A549 (cell line): ENCODE measurements around the gene INF2. TPM values are rescaled to one million over a fixed set of nuclear protein-coding genes. Genes with fewer than 3 reads are reported as not detected.

ENCODE experiments used
- ATAC-seq, 2 experiments: fragments of 200-7000 bp in 1 of 2; fragments of >200 bp in 1 of 2; cut with Nextera tagmentation in 1 of 2; cut with Tn5 transposase in 1 of 2; 3 replicates each; pipeline versions ENCODE4 v1.8.0 to v1.9.1; 2018 to 2020; ENCODE audit warnings: mild to moderate bottlenecking in 1 of 2, moderate library complexity in 1 of 2
- CTCF ChIA-PET: fragments of 300-600 bp; sonication (Branson Sonifier 250); formaldehyde crosslinking; extraction: SDS; loops from one replicate; lab custom pipeline; 2021; ENCODE audit warnings: antibody characterized with exemption, inconsistent platforms; lab: Yijun Ruan, JAX
- POLR2A ChIA-PET: fragments of 350-600 bp; formaldehyde crosslinking; extraction: SDS; loops from one replicate; lab custom pipeline; 2021; ENCODE audit warnings: antibody characterized with exemption, inconsistent platforms; lab: Yijun Ruan, JAX
- DNase-seq, 2 experiments: peaks; one replicate each; pipeline versions ENCODE4 v3.0.0 to v3.0.0-alpha.2; 2011 to 2016; ENCODE audit warnings: low read depth in 1 of 2, low spot score in 1 of 2
- FAIRE-seq: peaks from 2 replicates; lab custom pipeline; 2011; peaks lifted over from hg19 to GRCh38; lab: Jason Lieb, UNC
- H3K27ac ChIP-seq, 2 experiments: fragments of >200 bp; sonication (Bioruptor Twin); formaldehyde crosslinking; 3 replicates each; pipeline ENCODE4 v1.5.1; 2016 to 2017
- H3K4me1 ChIP-seq: fragments of >200 bp; sonication (Bioruptor Twin); formaldehyde crosslinking; 3 replicates; pipeline ENCODE4 v1.6.1; 2016
- H3K4me2 ChIP-seq: fragments of >200 bp; sonication (Bioruptor Twin); formaldehyde crosslinking; 3 replicates; pipeline ENCODE4 v1.6.1; 2016
- H3K4me3 ChIP-seq: fragments of >200 bp; sonication (Bioruptor Twin); formaldehyde crosslinking; 3 replicates; pipeline ENCODE4 v1.5.1; 2016
- H3K9me3 ChIP-seq: fragments of >200 bp; sonication (Bioruptor Twin); formaldehyde crosslinking; 3 replicates; pipeline ENCODE4 v1.6.1; 2016
- CBX2 ChIP-seq: fragments of 200-600 bp; sonication (generic); IDR thresholded peaks from 2 replicates; pipeline ENCODE4 v1.6.1; 2016; ENCODE audit warnings: low read depth, mild to moderate bottlenecking, borderline replicate concordance
- CEBPB ChIP-seq, 2 experiments: fragments of >200 bp in 1 of 2; sonication (Bioruptor Twin) in 1 of 2; formaldehyde crosslinking in 1 of 2; IDR thresholded peaks; 2 replicates each; pipeline ENCODE4 v1.6.1; 2012 to 2016
- EHF ChIP-seq: fragments of 250-450 bp; sonication (Bioruptor Pico); IDR thresholded peaks from 2 replicates; pipeline ENCODE4 v1.5.0; 2020; ENCODE audit warnings: mild to moderate bottlenecking
- FOSB ChIP-seq: fragments of 250-450 bp; sonication (Bioruptor Pico); IDR thresholded peaks from 2 replicates; pipeline ENCODE4 v1.5.0; 2020; ENCODE audit warnings: mild to moderate bottlenecking, moderate library complexity
- FOSL2 ChIP-seq, 2 experiments: fragments of 450-650 bp in 1 of 2; fragments of >200 bp in 1 of 2; sonication (Bioruptor Twin) in 1 of 2; formaldehyde crosslinking; IDR thresholded peaks; 2 replicates each; pipeline versions ENCODE4 v1.5.0 to v1.6.1; 2016 to 2020; ENCODE audit warnings: mild to moderate bottlenecking in 1 of 2, moderate library complexity in 1 of 2
- HEYL ChIP-seq: fragments of 250-450 bp; sonication (Bioruptor Pico); IDR thresholded peaks from 2 replicates; pipeline ENCODE4 v1.8.0; 2021; ENCODE audit warnings: mild to moderate bottlenecking, moderate library complexity
- JUNB ChIP-seq: fragments of >200 bp; sonication (Bioruptor Twin); formaldehyde crosslinking; IDR thresholded peaks from 2 replicates; pipeline ENCODE4 v1.6.1; 2016
- KDM5A ChIP-seq: fragments of 200-600 bp; sonication (generic); IDR thresholded peaks from 2 replicates; pipeline ENCODE4 v1.6.1; 2016; ENCODE audit warnings: antibody characterized with exemption, mild to moderate bottlenecking
- MAZ ChIP-seq: fragments of 150-350 bp; IDR thresholded peaks from 2 replicates; pipeline ENCODE4 v1.6.1; 2014; ENCODE audit warnings: antibody characterized with exemption, low read depth, low read length, borderline replicate concordance
- MYC ChIP-seq: IDR thresholded peaks from 2 replicates; pipeline ENCODE4 v1.6.1; 2012; ENCODE audit warnings: mild to moderate bottlenecking, inconsistent platforms, low read length, improper control_type of control experiment, borderline replicate concordance
- NR3C1 ChIP-seq: fragments of >200 bp; sonication (Bioruptor Twin); formaldehyde crosslinking; IDR thresholded peaks from 3 replicates; pipeline ENCODE4 v1.6.1; 2017
- PHF8 ChIP-seq: fragments of 200-600 bp; sonication (generic); IDR thresholded peaks from 2 replicates; pipeline ENCODE4 v1.6.1; 2016; ENCODE audit warnings: low read depth, mild to moderate bottlenecking, antibody characterized with exemption, moderate library complexity, borderline replicate concordance
- POLR2A ChIP-seq: IDR thresholded peaks from 2 replicates; pipeline ENCODE4 v1.6.1; 2012; ENCODE audit warnings: mild to moderate bottlenecking, low read length
- RAD21 ChIP-seq, 2 experiments: fragments of >200 bp in 1 of 2; sonication (Bioruptor Twin) in 1 of 2; formaldehyde crosslinking in 1 of 2; IDR thresholded peaks in 1 of 2; conservative IDR thresholded peaks in 1 of 2; 2 replicates in 1 of 2; 3 replicates in 1 of 2; pipeline ENCODE4 v1.6.1; 2012 to 2018; ENCODE audit warnings: inconsistent platforms in 1 of 2
- RCOR1 ChIP-seq: fragments of 150-350 bp; IDR thresholded peaks from 2 replicates; pipeline ENCODE4 v1.6.1; 2014; ENCODE audit warnings: antibody characterized with exemption, low read length, low read depth
- RFX5 ChIP-seq: fragments of 450-650 bp; IDR thresholded peaks from 2 replicates; pipeline ENCODE4 v1.7.1; 2014; ENCODE audit warnings: antibody characterized with exemption, mild to moderate bottlenecking, moderate library complexity
- SREBF2 ChIP-seq: fragments of 450-650 bp; IDR thresholded peaks from 2 replicates; pipeline ENCODE4 v1.6.1; 2014; ENCODE audit warnings: mild to moderate bottlenecking, moderate library complexity
- TFCP2L1 ChIP-seq: fragments of 250-450 bp; sonication (Bioruptor Pico); IDR thresholded peaks from 2 replicates; pipeline ENCODE4 v1.5.0; 2021; ENCODE audit warnings: mild to moderate bottlenecking
- ZFP36 ChIP-seq: fragments of 450-650 bp; IDR thresholded peaks from 2 replicates; pipeline ENCODE4 v1.6.1; 2014; ENCODE audit warnings: borderline replicate concordance; ENCODE audit not compliant: partially characterized antibody
- WGBS: methylation state at CpG from one replicate; pipeline ENCODE4 v1.1.6; 2017; ENCODE audit errors: missing lambda C conversion rate; 5-methylcytosine and 5-hydroxymethylcytosine counted together
- polyA plus RNA-seq, 4 experiments: library from polyadenylated mRNA; depleted of rRNA in 3 of 4; stranded (reverse); fragments of >200 nt; fragmentation: RNase III in 1 of 4; extraction: RNeasy Plus Mini Kit Qiagen cat#74134 plus additional on column Dnase treatment in 1 of 4; gene quantifications; 2 replicates in 3 of 4; 3 replicates in 1 of 4; pipeline ENCODE4 v1.2.3, GENCODE V29; 2011 to 2017
- TF ChIP-seq, protein P1 (sequence below): fragments of >200 bp; sonication (Bioruptor Twin); formaldehyde crosslinking; IDR thresholded peaks from 2 replicates; pipeline ENCODE4 v1.6.1; 2016
- TF ChIP-seq, protein P2 (sequence below): fragments of 250-450 bp; sonication (Bioruptor Pico); IDR thresholded peaks from 2 replicates; pipeline ENCODE4 v1.5.0; 2021; ENCODE audit warnings: mild to moderate bottlenecking, moderate library complexity, borderline replicate concordance
- TF ChIP-seq, protein P3 (sequence below): IDR thresholded peaks from 2 replicates; pipeline ENCODE4 v1.6.1; 2012
- TF ChIP-seq, protein P4 (sequence below): fragments of 450-650 bp; IDR thresholded peaks from 2 replicates; pipeline ENCODE4 v1.6.1; 2014; ENCODE audit warnings: antibody characterized with exemption
- TF ChIP-seq, protein P5 (sequence below): fragments of >200 bp; sonication (Bioruptor Twin); formaldehyde crosslinking; IDR thresholded peaks from 3 replicates; pipeline ENCODE4 v1.6.1; 2016

Gene INF2
- polyA plus RNA-seq, 2 of the 4 experiments (the other 2 are of a cell fraction): 24.7 to 71.2 TPM

DNA sequence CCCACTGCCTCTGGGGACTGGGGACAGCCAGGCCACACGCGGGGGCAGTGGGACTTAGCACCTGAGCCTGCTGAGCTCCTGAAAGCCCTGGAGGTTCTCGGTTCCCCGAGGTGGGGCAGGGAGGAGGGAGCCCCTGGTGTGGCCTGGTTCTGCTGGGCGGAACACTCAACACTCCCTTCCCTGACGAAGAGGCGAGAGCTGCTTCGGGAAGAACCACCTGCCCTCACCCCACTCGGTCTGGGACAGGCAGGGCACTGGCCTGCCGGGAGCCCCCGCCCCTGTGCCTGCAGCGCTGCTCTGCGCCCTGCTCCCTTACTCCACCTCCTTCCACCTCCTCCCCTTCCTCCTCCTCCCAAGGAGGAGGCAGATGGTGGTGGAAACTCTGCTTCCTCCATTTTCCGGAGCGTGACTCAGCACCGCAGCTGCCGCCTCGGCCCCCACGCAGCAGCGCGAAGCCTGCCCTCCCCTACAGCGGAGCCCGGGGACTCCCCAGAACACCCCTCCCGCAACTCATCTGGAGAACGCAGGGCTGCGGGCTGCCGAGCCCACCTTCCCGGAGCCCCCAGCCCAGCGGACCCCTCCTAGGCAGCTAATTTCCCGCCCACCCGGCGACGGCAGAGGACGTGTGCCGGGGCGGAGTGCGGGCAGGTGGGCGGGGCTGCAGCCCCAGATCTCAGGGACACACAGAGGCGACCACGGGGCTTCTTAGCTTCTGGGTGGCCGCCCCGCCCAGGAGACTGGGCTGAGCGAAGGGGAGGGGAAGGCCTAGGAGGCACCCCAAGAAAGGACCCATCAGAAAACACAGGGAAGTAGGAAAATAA, 11.7 kb upstream of the INF2 start (continued):
- TF ChIP-seq RCOR1 (no peak), POLR2A (peak; percentile 68), HEYL (CRISPR knock-in tag) (0 out of 2 replicates have a peak, but pooled peaks have one; percentile 24), CEBPB (IDR thresholded peaks at IDR 0.05) (no peak), NR3C1 (no peak), RFX5 (no peak), TFCP2L1 (peak; percentile 19; the same call in 1 of the 2 replicates), KDM5A (no peak), JUNB (no peak), RAD21 (conservative IDR thresholded peaks at IDR 0.05 in 1 of 2, IDR thresholded peaks at IDR 0.05 in 1 of 2) (no peak), FOSB (CRISPR knock-in tag) (no peak), PHF8 (no peak), FOSL2 (IDR thresholded peaks at IDR 0.05) (no peak), FOSL2 (CRISPR knock-in tag; IDR thresholded peaks at IDR 0.05) (peak; percentile 83), ZFP36 (no peak)
- TF ChIP-seq, protein P1, sequence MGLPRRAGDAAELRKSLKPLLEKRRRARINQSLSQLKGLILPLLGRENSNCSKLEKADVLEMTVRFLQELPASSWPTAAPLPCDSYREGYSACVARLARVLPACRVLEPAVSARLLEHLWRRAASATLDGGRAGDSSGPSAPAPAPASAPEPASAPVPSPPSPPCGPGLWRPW: no peak
- TF ChIP-seq, protein P2, sequence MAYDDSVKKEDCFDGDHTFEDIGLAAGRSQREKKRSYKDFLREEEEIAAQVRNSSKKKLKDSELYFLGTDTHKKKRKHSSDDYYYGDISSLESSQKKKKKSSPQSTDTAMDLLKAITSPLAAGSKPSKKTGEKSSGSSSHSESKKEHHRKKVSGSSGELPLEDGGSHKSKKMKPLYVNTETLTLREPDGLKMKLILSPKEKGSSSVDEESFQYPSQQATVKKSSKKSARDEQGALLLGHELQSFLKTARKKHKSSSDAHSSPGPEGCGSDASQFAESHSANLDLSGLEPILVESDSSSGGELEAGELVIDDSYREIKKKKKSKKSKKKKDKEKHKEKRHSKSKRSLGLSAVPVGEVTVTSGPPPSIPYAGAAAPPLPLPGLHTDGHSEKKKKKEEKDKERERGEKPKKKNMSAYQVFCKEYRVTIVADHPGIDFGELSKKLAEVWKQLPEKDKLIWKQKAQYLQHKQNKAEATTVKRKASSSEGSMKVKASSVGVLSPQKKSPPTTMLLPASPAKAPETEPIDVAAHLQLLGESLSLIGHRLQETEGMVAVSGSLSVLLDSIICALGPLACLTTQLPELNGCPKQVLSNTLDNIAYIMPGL (CRISPR knock-in tag): no peak
- TF ChIP-seq, protein P3, sequence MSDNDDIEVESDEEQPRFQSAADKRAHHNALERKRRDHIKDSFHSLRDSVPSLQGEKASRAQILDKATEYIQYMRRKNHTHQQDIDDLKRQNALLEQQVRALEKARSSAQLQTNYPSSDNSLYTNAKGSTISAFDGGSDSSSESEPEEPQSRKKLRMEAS: peak; percentile 92

DNA sequence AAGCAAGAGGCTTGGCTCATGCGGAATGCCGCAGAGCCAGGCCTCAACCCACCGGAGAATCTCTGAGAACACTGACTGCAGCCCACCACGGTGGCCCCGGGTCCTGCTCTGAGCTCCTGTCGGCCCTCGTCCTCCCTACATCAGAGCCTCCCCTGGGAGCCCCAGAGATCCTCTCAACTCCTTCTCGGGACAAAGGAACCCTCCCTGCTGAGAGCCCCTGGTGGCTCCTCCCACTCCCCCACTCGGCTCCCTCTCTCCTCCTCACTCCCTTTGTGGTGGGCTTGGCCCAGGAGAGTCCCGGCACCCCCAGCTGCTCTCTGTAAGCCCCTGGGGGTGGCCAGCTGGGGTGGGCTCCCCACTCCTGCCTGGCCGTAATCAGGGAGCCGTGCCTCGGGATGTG, 11.1 kb upstream of the INF2 start:
- ChIA-PET CTCF (interaction anchor here (0.7 to 7.6 kb wide), 10 partner anchors 10 to 44 kb away, joined by 3 to 117 read pairs (median 4); partner anchors contain the start of gene INF2), POLR2A (interaction anchor here (1.8 to 2.2 kb wide), 5 partner anchors 10 to 74 kb away, joined by 4 to 29 read pairs (median 8); partner anchors contain the start of gene SIVA1)
- FAIRE-seq: no peak

More for the DNA sequence above, 11.1 kb upstream of the INF2 start:
- Histone ChIP-seq H3K9me3 (no peaks in the 10 kb centered on the region), H3K4me1 (peaks cover 67% of the 10 kb centered on the region), H3K4me2 (peak overlapping the region; percentile 87), H3K27ac (peak overlapping the region; percentile 98 to 100), H3K4me3 (peak overlapping the region; percentile 39)
- TF ChIP-seq MAZ (no peak), HEYL (CRISPR knock-in tag) (no peak), EHF (CRISPR knock-in tag) (no peak), SREBF2 (no peak), FOSL2 (IDR thresholded peaks at IDR 0.05) (no peak), FOSL2 (CRISPR knock-in tag; IDR thresholded peaks at IDR 0.05) (no peak), RFX5 (no peak), CBX2 (no peak), MYC (no peak)
- TF ChIP-seq, protein P4, sequence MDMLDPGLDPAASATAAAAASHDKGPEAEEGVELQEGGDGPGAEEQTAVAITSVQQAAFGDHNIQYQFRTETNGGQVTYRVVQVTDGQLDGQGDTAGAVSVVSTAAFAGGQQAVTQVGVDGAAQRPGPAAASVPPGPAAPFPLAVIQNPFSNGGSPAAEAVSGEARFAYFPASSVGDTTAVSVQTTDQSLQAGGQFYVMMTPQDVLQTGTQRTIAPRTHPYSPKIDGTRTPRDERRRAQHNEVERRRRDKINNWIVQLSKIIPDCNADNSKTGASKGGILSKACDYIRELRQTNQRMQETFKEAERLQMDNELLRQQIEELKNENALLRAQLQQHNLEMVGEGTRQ: no peak
- TF ChIP-seq, protein P5, sequence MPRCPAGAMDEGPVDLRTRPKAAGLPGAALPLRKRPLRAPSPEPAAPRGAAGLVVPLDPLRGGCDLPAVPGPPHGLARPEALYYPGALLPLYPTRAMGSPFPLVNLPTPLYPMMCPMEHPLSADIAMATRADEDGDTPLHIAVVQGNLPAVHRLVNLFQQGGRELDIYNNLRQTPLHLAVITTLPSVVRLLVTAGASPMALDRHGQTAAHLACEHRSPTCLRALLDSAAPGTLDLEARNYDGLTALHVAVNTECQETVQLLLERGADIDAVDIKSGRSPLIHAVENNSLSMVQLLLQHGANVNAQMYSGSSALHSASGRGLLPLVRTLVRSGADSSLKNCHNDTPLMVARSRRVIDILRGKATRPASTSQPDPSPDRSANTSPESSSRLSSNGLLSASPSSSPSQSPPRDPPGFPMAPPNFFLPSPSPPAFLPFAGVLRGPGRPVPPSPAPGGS: no peak
- DNase-seq (no peak), ATAC-seq (peak; percentile 1 to 4; a peak in 3 of 6 replicates)
- WGBS: 16% methylated on average over 12 of the region's 13 CpGs
